Stomach (tissue), 8 donors: ENCODE results near the gene CPLX4. TPM values are rescaled to one million over a fixed set of nuclear protein-coding genes. Genes with fewer than 3 reads are reported as not detected.

Source experiments
- polyA plus RNA-seq, 3 donors: library from polyadenylated mRNA; stranded (reverse); fragments of 200-250 nt; gene quantifications; one replicate each; pipeline ENCODE4 v1.2.3, GENCODE V29; 2013
- total RNA-seq, 5 donors: library from RNA; depleted of rRNA; stranded (reverse); fragments of >200 nt; gene quantifications; one replicate each; pipeline versions ENCODE4 v1.1.0 to v1.2.3, GENCODE V29; 2014 to 2016
- donor health status: healthy with polysubstance abuse.
- donor health status: Bipolar disorder and iron deficiency.
- donor health status: healthy.

The CPLX4 gene
- total and polyA plus RNA-seq, 8 donors: not detected

Other genes starting within 250 kb of the CPLX4 start
- 10 to 100 TPM in 4 of 5 donors, 1 to 10 TPM in 1; 3.1 to 53.6 (median 41.7) TPM for gene SEC11C, start 178.8 kb downstream of the CPLX4 start, total RNA-seq
- 10 to 100 TPM; 52.0 to 83.2 (median 62.4) TPM for gene SEC11C, start 178.8 kb downstream of the CPLX4 start, polyA plus RNA-seq
- 1 to 10 TPM in 2 of 5 donors, not detected in 3; 2.4 to 3.2 TPM for gene GRP, start 98.5 kb downstream of the CPLX4 start, total RNA-seq
- gene GRP, start 98.5 kb downstream of the CPLX4 start, polyA plus RNA-seq: under 1 TPM in 2 of 3 donors, not detected in 1; 0.60 to 0.68 TPM
- gene RAX, start 45.2 kb downstream of the CPLX4 start, total RNA-seq: not detected
- under 1 TPM in 1 of 3 donors, not detected in 2; 0.05 TPM for gene RAX, start 45.2 kb downstream of the CPLX4 start, polyA plus RNA-seq
- 100 to 1,000 TPM in 1 of 5 donors, 10 to 100 TPM in 4; 13.9 to 258 (median 44.2) TPM for gene LMAN1, start 40.6 kb upstream of the CPLX4 start, total RNA-seq
- 10 to 100 TPM in 2 of 3 donors, 1 to 10 TPM in 1; 9.9 to 17.1 (median 14.6) TPM for gene LMAN1, start 40.6 kb upstream of the CPLX4 start, polyA plus RNA-seq